GM12891 (cell line): ENCODE data around the gene SCYGR3.
"Not testable (repeated sequence)": the region's sequence is repeated elsewhere in the genome, so short reads cannot be mapped to it uniquely, and the experiment has no call there.

ENCODE experiments used
- POLR2A ChIP-seq: IDR thresholded peaks from 2 replicates; pipeline ENCODE4 v1.6.1; 2011; ENCODE audit warnings: low read depth, low read length, control low read depth
- POLR2AphosphoS5 ChIP-seq: IDR thresholded peaks from 2 replicates; pipeline ENCODE4 v1.6.1; 2011; ENCODE audit warnings: low read depth, low read length, control low read depth
- POU2F2 ChIP-seq: IDR thresholded peaks from 2 replicates; pipeline ENCODE4 v1.6.1; 2011; ENCODE audit warnings: low read depth, mild to moderate bottlenecking, control low read depth, low read length, moderate library complexity
- SPI1 ChIP-seq: IDR thresholded peaks from 2 replicates; pipeline ENCODE4 v1.6.1; 2011; ENCODE audit warnings: low read depth, low read length, control low read depth
- TAF1 ChIP-seq: IDR thresholded peaks from 2 replicates; pipeline ENCODE4 v1.6.1; 2011; ENCODE audit warnings: low read depth, low read length, control low read depth

DNA sequence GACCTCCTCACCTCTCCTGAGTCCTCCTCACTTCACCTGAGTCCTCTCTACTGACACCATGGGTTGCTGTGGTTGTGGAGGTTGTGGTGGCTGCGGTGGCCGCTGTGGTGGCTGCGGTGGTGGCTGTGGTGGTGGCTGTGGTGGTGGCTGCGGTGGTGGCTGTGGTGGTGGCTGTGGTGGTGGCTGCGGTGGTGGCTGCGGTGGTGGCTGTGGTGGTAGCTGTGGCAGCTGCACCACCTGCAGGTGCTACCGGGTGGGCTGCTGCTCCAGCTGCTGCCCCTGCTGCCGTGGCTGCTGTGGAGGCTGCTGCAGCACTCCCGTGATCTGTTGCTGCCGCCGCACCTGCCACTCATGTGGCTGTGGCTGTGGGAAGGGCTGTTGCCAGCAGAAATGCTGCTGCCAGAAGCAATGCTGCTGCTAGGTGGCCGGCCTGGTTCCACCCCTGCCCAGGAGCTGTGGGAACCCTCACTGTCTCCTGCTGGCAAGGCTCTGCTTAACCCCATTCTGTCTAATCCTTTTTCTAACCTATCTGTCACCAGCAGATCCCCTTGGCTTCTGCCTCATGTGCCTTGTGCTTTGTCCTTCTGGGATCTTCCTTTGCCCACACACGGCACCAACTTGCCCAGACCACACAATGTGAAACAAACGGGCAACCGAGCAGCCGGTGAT, 15.7 kb downstream of the SCYGR3 start, which contains the start of gene SCYGR2:
- TF ChIP-seq POLR2AphosphoS5, POLR2A, TAF1, SPI1, POU2F2: not testable (repeated sequence)
